ENCODE results near the gene SLC18A2. TPM values are rescaled to one million over a fixed set of nuclear protein-coding genes. Genes with fewer than 3 reads are reported as not detected.

SLC18A2 gene
- total RNA-seq = 1 to 10 TPM; 4.0 to 4.9 (median 4.4) TPM

- no peak for TF ChIP-seq CTCF (IDR thresholded peaks at IDR 0.05)
- no peak for TF ChIP-seq POLR2A (IDR thresholded peaks at IDR 0.05)
- intact Hi-C loops (cut with DNase I; ENCODE audit: low total_unique reads) = no loop called here
- H3K4me3 ChIP-seq (ENCODE audit: low read depth, poor library complexity, severe bottlenecking) = no peak within 1 kb of the TSS
- no peak for DNase-seq (ENCODE audit: low spot score in 2 of 2)
- WGBS, 2 donors = 12% methylated on average over 17 to 26 of the region's 93 CpGs
Observed at GRCh38 chr10:117240621-117241529, at the start of gene SLC18A2. Gene SLC18A2, plus strand, starts transcription at chr10:117241114. Its CDS starts 580 bp downstream, at chr10:117241694.

GRCh38 chr10:117197189-117197588 is 43.7 kb upstream of the SLC18A2 start, which contains the start of gene KCNK18:
Gene KCNK18, plus strand, starts transcription at chr10:117197489. Its CDS starts 0 bp downstream, at chr10:117197489.
- no peak for DNase-seq (ENCODE audit: low spot score in 2 of 2)
- WGBS, 2 donors = 84 to 95% methylated on average over 10 to 12 of the region's 12 CpGs
- TF ChIP-seq CTCF (IDR thresholded peaks at IDR 0.05) (no peak), POLR2A (IDR thresholded peaks at IDR 0.05) (no peak)
- H3K4me3 ChIP-seq (ENCODE audit: low read depth, poor library complexity, severe bottlenecking) = no peak within 1 kb of the TSS
- intact Hi-C loops (cut with DNase I; ENCODE audit: low total_unique reads) = no loop called here

- no peak overlapping the region for H3K4me3 ChIP-seq (ENCODE audit: low read depth, poor library complexity, severe bottlenecking)
- WGBS, 2 donors = 45% methylated on average over 4 of the region's 4 CpGs
- no peak for DNase-seq (ENCODE audit: low spot score in 2 of 2)
- intact Hi-C loops (cut with DNase I; ENCODE audit: low total_unique reads) = no loop called here
- TF ChIP-seq CTCF (IDR thresholded peaks at IDR 0.05) (no peak), POLR2A (IDR thresholded peaks at IDR 0.05) (no peak)
Observed at GRCh38 chr10:117198088-117198487, 42.8 kb upstream of the SLC18A2 start.

GRCh38 chr10:117201826-117202225 is 39.1 kb upstream of the SLC18A2 start:
- no peak overlapping the region for H3K4me3 ChIP-seq (ENCODE audit: low read depth, poor library complexity, severe bottlenecking)
- 76% methylated on average over 4 of the region's 4 CpGs for WGBS, 2 donors
- intact Hi-C loops (cut with DNase I; ENCODE audit: low total_unique reads) = no loop called here
- TF ChIP-seq POLR2A (IDR thresholded peaks at IDR 0.05) (no peak), CTCF (IDR thresholded peaks at IDR 0.05) (no peak)
- DNase-seq (ENCODE audit: low spot score in 2 of 2) = no peak

GRCh38 chr10:117204316-117204715 is 36.6 kb upstream of the SLC18A2 start:
- intact Hi-C loops (cut with DNase I; ENCODE audit: low total_unique reads) = no loop called here
- no peak for DNase-seq (ENCODE audit: low spot score in 2 of 2)
- 48 to 58% methylated on average over 2 of the region's 2 CpGs for WGBS, 2 donors
- TF ChIP-seq POLR2A (IDR thresholded peaks at IDR 0.05) = no peak
- no peak for TF ChIP-seq CTCF (IDR thresholded peaks at IDR 0.05)
- no peak overlapping the region for H3K4me3 ChIP-seq (ENCODE audit: low read depth, poor library complexity, severe bottlenecking)

All from lower leg skin (tissue), 4 donors.